ENCODE results near the gene HOXB3.
A peak's percentile ranks its signal among the peaks of the same experiment; 100 is the strongest.

Gene HOXB3

GRCh38 chr17:48625495-48626244 lies 35.6 kb upstream of the HOXB3 start:
- CTCF ChIA-PET, result interaction anchor here (0.8 to 2.9 kb wide), 10 partner anchors 7 to 318 kb away, joined by 3 to 22 read pairs (median 4); no protein-coding TSS in a partner anchor
- POLR2A ChIA-PET, result interaction anchor here (0.5 to 1.1 kb wide), 2 partner anchors 38 to 45 kb away, joined by 3 to 4 read pairs; no protein-coding TSS in a partner anchor
- DNase-seq (ENCODE audit: low read depth, low spot score), result no peak

GRCh38 chr17:48624544-48625494 lies 34.8 kb upstream of the HOXB3 start:
- no peak for DNase-seq (ENCODE audit: low read depth, low spot score)
- TF ChIP-seq CTCF (IDR thresholded peaks at IDR 0.05; ENCODE audit: insufficient read depth, low read length, missing control alignments), result no peak
- H3K4me3 ChIP-seq (ENCODE audit: low read depth, low read length), result peak overlapping the region; percentile 51
- ChIA-PET CTCF (interaction anchor here (0.8 to 12.1 kb wide), 14 partner anchors 8 to 365 kb away, joined by 3 to 185 read pairs (median 7); partner anchors contain the start of gene HOXB8), POLR2A (interaction anchor here (0.5 to 1.1 kb wide), 3 partner anchors 11 to 44 kb away, joined by 3 to 4 read pairs (median 3); no protein-coding TSS in a partner anchor)

More at GRCh38 chr17:48625495-48626244, 35.6 kb upstream of the HOXB3 start:
- no peak for TF ChIP-seq CTCF (IDR thresholded peaks at IDR 0.05; ENCODE audit: insufficient read depth, low read length, missing control alignments)
- H3K4me3 ChIP-seq (ENCODE audit: low read depth, low read length), result peak overlapping the region; percentile 51

- CTCF ChIA-PET, result interaction anchor here (0.7 to 12.1 kb wide), 9 partner anchors 9 to 489 kb away, joined by 3 to 185 read pairs (median 6); partner anchors contain the start of gene HOXB8
- no peak overlapping the region; the same call in 1 of the 2 replicates for H3K4me3 ChIP-seq (ENCODE audit: low read depth, low read length)
- no peak for TF ChIP-seq CTCF (IDR thresholded peaks at IDR 0.05; ENCODE audit: insufficient read depth, low read length, missing control alignments)
- POLR2A ChIA-PET, result no interaction called here
- DNase-seq (ENCODE audit: low read depth, low spot score), result no peak
These were observed 34.1 kb upstream of the HOXB3 start for GRCh38 chr17:48624118-48624517.

- H3K4me3 ChIP-seq (ENCODE audit: low read depth, low read length), result no peak overlapping the region
- TF ChIP-seq CTCF (IDR thresholded peaks at IDR 0.05; ENCODE audit: insufficient read depth, low read length, missing control alignments), result no peak
- ChIA-PET POLR2A (no interaction called here), CTCF (interaction anchor here (0.7 to 12.1 kb wide), 9 partner anchors 9 to 488 kb away, joined by 3 to 185 read pairs (median 6); partner anchors contain the start of gene HOXB8)
- DNase-seq (ENCODE audit: low read depth, low spot score), result no peak
These were observed 33.5 kb upstream of the HOXB3 start for GRCh38 chr17:48623583-48623982.

GRCh38 chr17:48622857-48623256 lies 32.8 kb upstream of the HOXB3 start:
- TF ChIP-seq CTCF (IDR thresholded peaks at IDR 0.05; ENCODE audit: insufficient read depth, low read length, missing control alignments), result no peak
- CTCF ChIA-PET, result interaction anchor here (0.6 to 12.1 kb wide), 14 partner anchors 8 to 407 kb away, joined by 3 to 185 read pairs (median 6); partner anchors contain the start of gene HOXB8
- POLR2A ChIA-PET, result no interaction called here
- DNase-seq (ENCODE audit: low read depth, low spot score), result no peak
- no peak overlapping the region for H3K4me3 ChIP-seq (ENCODE audit: low read depth, low read length)
